SJSA1 (cell line): ENCODE results near the gene FCN1. TPM values are rescaled to one million over a fixed set of nuclear protein-coding genes. Genes with fewer than 3 reads are reported as not detected.

Experiments used
- DNase-seq, 2 experiments: peaks; one replicate each; pipeline ENCODE4 v3.0.0-alpha.2; 2015 to 2020; ENCODE audit warnings: low spot score in 2 of 2, low read depth in 1 of 2
- H3K27ac ChIP-seq: fragments of 250-450 bp; sonication (Bioruptor Pico); 2 replicates; pipeline ENCODE4 v1.5.1; 2020; ENCODE audit warnings: mild to moderate bottlenecking, moderate library complexity
- H3K27me3 ChIP-seq: fragments of 250-450 bp; sonication (Bioruptor Pico); replicated peaks from 2 replicates; pipeline ENCODE4 v1.5.1; 2020; ENCODE audit warnings: mild to moderate bottlenecking, moderate library complexity
- H3K36me3 ChIP-seq: fragments of 250-450 bp; sonication (Bioruptor Pico); 2 replicates; pipeline ENCODE4 v1.5.1; 2020; ENCODE audit warnings: mild to moderate bottlenecking
- H3K4me1 ChIP-seq: fragments of 250-450 bp; sonication (Bioruptor Pico); replicated peaks from 2 replicates; pipeline ENCODE4 v1.6.1; 2021; ENCODE audit warnings: mild to moderate bottlenecking
- H3K4me3 ChIP-seq: fragments of 250-450 bp; sonication (Bioruptor Pico); 2 replicates; pipeline ENCODE4 v1.5.1; 2020; ENCODE audit warnings: mild to moderate bottlenecking
- H3K9me3 ChIP-seq: fragments of 250-450 bp; sonication (Bioruptor Pico); replicated peaks from 2 replicates; pipeline ENCODE4 v1.5.1; 2020; ENCODE audit warnings: mild to moderate bottlenecking
- total RNA-seq: library from RNA; depleted of rRNA; stranded (reverse); fragments of >200 nt; shearing (Covaris generic); gene quantifications from 2 replicates; pipeline ENCODE4 v1.2.3, GENCODE V29; 2014

FCN1 gene
- total RNA-seq, 1 experiment from 2014 or later, result not detected

DNA sequence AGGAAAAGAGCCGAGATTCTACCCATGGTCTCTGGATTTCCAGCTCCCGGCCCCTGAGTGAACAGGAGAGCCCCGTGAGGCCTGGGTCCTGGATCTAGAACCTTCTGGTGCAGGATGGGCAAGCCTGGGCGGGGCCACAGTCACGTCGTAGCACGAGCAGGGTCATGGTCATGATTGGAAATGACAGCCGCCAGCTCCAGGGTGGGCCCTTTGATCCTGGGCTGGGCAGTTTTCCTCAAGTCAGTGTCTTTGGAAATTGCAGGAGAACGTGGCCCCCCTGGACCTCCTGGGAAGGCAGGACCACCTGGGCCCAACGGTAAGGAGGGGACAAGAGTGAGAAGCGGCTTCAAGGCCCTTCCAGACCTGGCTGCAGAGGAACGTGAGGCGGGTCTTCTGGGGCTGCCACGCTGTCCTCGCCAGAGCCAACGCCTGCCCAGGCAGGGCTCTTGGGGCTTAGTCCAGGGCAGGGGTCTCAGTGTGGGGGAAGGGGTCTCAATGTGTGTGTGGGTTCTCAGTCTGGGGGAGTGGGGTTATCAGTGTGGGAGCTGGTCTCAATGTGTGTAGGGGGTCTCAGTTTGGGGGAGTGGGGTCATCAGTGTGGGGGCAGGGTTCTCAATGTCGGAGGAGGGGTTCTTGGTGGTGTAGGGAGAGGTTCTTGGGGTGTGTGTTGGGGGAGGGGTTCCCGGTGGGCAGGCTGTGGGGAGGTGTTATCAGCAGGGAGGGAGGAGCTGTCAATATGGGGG lies 34.5 kb downstream of the FCN1 start:
- no peaks in the 10 kb centered on the region for H3K9me3 ChIP-seq
- no peak for DNase-seq
- H3K4me3 ChIP-seq, result no peak overlapping the region
- H3K4me1 ChIP-seq, result no peaks in the 10 kb centered on the region
- no peaks in the 10 kb centered on the region for H3K36me3 ChIP-seq
- peaks cover 9% of the 10 kb centered on the region; the same call in 1 of the 2 replicates for H3K27me3 ChIP-seq
- H3K27ac ChIP-seq, result no peak overlapping the region

DNA sequence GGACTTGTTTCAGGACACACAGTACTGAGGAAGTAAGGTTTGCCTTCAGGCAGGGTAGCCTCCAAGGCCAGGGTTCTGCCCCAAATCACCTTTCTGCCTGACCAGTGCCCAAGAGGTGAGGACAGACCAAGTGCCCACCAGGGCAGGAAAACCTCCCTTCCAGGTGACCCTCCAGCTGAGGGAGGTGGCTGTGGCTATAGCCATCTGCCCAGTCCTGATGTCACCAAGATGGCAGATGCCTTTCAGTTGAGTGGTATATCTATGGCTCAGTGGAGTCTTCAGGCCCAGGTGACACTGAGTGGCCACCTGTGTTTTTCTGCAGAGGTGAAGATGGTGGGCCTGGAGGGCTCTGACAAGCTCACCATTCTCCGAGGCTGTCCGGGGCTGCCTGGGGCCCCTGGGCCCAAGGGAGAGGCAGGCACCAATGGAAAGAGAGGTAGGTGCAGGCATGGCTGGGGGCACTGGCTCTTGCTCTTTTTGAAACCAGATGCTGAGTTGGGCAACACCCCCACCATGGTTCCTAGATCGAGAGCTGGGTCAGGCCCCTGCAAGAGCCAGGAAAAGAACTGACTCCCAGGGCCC lies 35.4 kb downstream of the FCN1 start:
- no peak for DNase-seq
- no peak overlapping the region for H3K4me3 ChIP-seq
- H3K9me3 ChIP-seq, result no peaks in the 10 kb centered on the region
- H3K4me1 ChIP-seq, result no peaks in the 10 kb centered on the region
- peaks cover 10% of the 10 kb centered on the region for H3K27me3 ChIP-seq
- no peaks in the 10 kb centered on the region for H3K36me3 ChIP-seq
- H3K27ac ChIP-seq, result no peak overlapping the region

- no peaks in the 10 kb centered on the region for H3K9me3 ChIP-seq
- H3K4me1 ChIP-seq, result no peaks in the 10 kb centered on the region
- no peak for DNase-seq
- peaks cover 18% of the 10 kb centered on the region for H3K27me3 ChIP-seq
- H3K4me3 ChIP-seq, result no peak overlapping the region
- H3K36me3 ChIP-seq, result no peaks in the 10 kb centered on the region
- H3K27ac ChIP-seq, result no peak overlapping the region
Observed at GRCh38 chr9:134881313-134881670, 36.4 kb downstream of the FCN1 start.

- Histone ChIP-seq H3K9me3 (no peaks in the 10 kb centered on the region), H3K4me1 (no peaks in the 10 kb centered on the region), H3K27ac (no peak within 1 kb of the TSS), H3K36me3 (no peaks in the 10 kb centered on the region), H3K27me3 (peaks cover 19% of the 10 kb centered on the region), H3K4me3 (no peak within 1 kb of the TSS)
- DNase-seq, result no peak
Observed at GRCh38 chr9:134880484-134881312, 37.0 kb downstream of the FCN1 start, which contains the start of gene FCN2. TSS of gene FCN2 (plus strand) at chr9:134880810. CDS start at chr9:134880822, 12 bp downstream.

DNA sequence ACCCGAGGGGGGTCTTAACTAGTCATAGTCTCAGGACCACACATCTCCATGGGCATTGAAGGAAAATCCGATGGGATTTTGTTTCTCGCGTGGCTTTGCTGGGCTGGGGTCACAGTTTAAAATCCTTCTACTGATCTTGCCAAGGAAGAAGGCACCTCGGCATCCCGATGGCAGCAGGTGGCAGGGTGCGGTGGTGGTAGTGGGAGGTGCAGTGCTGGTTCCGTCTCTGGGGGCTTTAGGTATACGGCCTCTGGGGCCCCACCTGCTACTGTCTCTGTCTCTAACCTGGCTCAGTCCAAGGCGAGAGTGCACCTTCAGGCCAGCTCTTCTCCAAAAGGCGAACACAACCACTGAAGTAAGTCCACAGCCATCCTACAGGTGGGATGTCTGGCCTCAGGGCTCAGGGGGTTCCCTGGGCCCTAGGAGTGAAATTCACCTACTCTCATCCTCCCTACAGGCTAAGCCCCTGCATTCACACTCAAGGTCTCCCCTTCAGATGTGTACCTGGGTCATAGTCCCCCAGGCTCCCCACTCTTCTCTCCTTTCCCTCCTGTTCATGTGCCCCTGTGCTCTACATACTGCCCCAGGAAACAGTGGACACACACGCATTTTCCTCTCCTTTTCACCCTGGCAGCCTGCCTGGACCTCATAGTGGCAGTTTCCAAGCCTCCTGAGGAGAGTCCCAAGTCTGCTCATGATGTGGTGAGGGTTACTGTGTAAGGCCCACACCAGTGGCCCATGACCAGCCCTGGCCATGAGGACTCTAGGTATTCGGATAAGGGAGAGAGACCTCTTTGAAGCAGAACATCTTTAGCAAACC lies 37.8 kb downstream of the FCN1 start:
- H3K4me3 ChIP-seq, result no peak overlapping the region
- H3K9me3 ChIP-seq, result no peaks in the 10 kb centered on the region
- H3K27me3 ChIP-seq, result peaks cover 21% of the 10 kb centered on the region
- DNase-seq, result no peak
- no peaks in the 10 kb centered on the region for H3K4me1 ChIP-seq
- H3K36me3 ChIP-seq, result no peaks in the 10 kb centered on the region
- no peak overlapping the region for H3K27ac ChIP-seq

DNA sequence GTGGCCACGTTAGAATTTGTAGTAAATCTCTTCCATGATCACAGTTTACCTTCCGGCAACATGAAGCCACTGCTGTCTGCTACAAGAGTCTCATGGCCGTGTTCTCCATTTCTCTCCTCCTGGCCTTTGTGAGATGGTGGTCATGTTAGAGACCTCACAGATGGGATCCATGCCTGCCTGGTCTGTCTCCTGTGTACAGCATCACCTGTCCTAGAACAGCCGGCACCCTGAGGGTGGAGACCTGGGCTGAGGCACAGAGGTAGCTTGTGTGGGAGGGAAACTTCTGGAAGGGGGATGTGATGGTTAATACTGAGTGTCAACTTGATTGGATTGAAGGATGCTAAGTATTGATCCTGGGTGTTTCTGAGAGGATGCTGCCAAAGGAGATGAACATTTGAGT lies 40.2 kb downstream of the FCN1 start:
- Histone ChIP-seq H3K36me3 (no peaks in the 10 kb centered on the region), H3K27me3 (peaks cover 24% of the 10 kb centered on the region), H3K4me1 (no peaks in the 10 kb centered on the region), H3K4me3 (no peak overlapping the region), H3K27ac (no peak overlapping the region), H3K9me3 (no peaks in the 10 kb centered on the region)
- DNase-seq, result peak in 1 of 2 experiments; percentile 22

DNA sequence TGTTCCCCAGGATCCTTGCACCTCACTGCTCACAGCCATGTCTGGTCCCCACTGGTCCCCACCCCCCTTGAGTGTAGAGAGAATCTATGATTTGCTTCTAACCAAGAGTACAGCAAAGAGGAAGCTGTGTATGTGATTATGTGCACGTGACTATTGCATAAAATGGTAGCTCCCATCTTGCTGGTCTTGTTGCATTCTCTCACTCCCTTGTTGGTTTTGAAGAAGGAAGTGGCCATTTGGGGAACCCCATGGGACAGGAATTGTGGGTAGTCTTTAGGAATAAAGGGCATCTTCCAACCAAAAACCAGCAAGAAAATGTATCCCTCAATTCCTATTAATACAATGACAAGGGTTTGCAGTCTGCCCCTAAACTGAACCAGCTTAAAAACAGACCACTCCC lies 42.3 kb downstream of the FCN1 start:
- H3K27me3 ChIP-seq, result peaks cover 32% of the 10 kb centered on the region
- H3K9me3 ChIP-seq, result no peaks in the 10 kb centered on the region
- H3K27ac ChIP-seq, result no peak overlapping the region
- no peaks in the 10 kb centered on the region for H3K36me3 ChIP-seq
- no peaks in the 10 kb centered on the region for H3K4me1 ChIP-seq
- H3K4me3 ChIP-seq, result no peak overlapping the region
- DNase-seq, result no peak

DNA sequence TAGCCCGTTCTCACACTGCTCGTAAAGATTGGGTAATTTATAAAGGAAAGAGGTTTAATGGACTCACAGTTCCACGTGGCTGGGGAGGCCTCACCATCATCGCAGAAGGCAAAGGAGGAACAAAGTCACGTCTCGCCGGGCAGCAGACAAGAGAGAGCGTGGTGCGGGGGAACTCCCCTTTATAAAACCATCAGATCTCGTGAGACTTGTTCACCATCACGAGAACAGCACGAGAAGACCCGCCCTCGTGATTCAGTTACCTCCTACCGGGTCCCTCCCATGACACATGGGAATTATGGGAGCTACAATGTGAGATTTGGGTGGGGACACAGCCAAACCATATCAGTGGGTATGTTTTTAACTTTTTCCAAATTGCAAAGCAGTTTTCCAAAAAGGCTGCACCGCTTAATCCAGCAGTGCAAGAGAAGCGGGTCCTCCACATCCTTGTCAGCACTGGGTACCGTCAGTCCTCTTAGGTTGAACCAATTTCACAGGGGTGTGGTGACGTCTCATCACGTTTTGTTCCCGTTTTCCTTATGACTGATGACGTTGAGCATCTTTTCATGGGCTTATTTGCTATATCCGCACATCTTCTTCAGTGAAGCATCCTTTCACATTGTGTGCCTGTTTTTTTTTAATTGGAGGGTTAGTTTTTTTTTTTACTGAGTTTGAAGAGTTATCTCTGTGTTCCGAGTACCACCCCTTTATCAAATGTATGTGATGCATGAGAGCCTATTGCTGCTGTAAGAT lies 45.1 kb downstream of the FCN1 start:
- no peaks in the 10 kb centered on the region for H3K9me3 ChIP-seq
- no peak overlapping the region for H3K4me3 ChIP-seq
- H3K36me3 ChIP-seq, result no peaks in the 10 kb centered on the region
- DNase-seq, result no peak
- H3K27me3 ChIP-seq, result peaks cover 23% of the 10 kb centered on the region; the same call in 1 of the 2 replicates
- H3K4me1 ChIP-seq, result no peaks in the 10 kb centered on the region
- no peak overlapping the region for H3K27ac ChIP-seq

DNA sequence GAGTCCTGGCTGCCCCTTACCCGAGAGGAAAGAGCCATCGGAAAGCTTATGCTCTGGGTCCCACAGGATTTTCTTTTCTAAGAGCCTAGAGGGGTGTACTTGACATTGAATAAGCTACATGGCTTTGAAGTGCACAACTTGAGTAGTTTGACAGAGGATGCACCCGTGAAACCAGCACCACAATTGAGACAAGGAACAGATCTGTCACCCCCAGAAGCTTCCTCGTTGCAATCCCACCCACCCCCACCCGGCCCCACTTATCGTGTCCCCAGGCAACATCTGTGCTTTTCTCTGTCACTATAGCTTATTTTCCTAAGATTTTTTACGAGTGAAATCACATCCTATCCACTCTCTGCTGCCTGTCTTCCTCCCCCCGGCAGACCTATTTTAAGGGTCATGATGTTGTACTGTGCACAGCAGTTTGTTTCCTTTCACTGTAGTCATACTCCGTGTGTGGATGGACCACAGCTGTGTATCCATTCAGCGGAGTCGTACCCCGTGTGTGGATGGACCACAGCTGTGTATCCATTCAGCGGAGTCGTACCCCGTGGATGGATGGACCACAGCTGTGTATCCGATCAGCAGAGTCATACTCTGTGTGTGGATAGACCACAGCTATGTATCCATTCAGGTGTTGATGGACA lies 45.9 kb downstream of the FCN1 start:
- H3K4me3 ChIP-seq, result no peak overlapping the region
- DNase-seq, result no peak

DNA sequence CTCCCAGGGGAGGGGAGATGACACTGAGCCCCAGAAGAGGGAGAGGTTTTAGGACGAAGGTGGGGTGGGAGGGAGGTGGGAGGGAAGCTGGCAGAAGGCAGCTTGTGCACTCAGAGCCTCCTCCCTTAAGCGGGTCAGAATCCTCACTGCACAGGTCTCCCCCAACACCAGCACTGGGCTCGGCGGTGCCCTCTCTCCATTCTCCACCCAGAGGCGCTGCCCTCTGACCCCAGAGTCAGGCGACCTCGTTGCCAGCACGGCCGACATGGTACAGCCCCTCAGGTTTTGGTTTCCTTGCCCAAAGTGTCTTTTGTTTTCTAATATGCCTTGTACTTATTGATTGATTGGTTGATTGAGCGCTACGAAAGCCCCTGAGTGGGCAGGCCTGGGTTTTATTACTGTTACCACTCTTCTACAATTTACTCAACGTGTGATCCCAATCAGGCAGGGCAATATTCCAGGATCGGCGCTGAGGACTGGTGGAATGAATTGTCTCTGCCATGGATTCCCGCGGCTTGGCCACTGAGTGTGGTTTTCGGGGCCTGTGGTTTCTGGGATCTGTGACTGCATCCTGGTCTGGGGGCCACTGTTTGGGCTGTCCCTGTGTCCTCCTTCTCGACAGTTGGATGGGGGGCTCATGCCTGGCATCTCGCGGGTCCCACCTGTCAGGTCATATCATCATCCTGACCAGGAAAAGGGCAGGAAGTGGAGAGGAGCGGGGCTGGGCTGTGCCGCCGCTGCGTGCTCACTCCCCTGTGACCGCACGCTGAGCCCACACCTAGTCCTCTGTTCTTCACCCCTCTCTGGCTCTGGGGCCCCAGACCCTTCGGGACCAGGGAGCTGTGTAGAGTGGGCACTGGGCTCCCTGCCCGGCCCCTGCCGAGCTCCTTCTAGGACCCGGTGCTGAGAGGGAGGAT lies 46.7 kb downstream of the FCN1 start:
- Histone ChIP-seq H3K27ac (no peak overlapping the region), H3K36me3 (no peaks in the 10 kb centered on the region), H3K9me3 (no peaks in the 10 kb centered on the region), H3K4me1 (no peaks in the 10 kb centered on the region), H3K4me3 (no peak overlapping the region), H3K27me3 (peaks cover 13% of the 10 kb centered on the region; the same call in 1 of the 2 replicates)
- DNase-seq, result no peak

More for the DNA sequence above, 45.9 kb downstream of the FCN1 start:
- no peak overlapping the region for H3K27ac ChIP-seq
- no peaks in the 10 kb centered on the region for H3K4me1 ChIP-seq
- peaks cover 20% of the 10 kb centered on the region; the same call in 1 of the 2 replicates for H3K27me3 ChIP-seq
- H3K9me3 ChIP-seq, result no peaks in the 10 kb centered on the region
- H3K36me3 ChIP-seq, result no peaks in the 10 kb centered on the region

DNA sequence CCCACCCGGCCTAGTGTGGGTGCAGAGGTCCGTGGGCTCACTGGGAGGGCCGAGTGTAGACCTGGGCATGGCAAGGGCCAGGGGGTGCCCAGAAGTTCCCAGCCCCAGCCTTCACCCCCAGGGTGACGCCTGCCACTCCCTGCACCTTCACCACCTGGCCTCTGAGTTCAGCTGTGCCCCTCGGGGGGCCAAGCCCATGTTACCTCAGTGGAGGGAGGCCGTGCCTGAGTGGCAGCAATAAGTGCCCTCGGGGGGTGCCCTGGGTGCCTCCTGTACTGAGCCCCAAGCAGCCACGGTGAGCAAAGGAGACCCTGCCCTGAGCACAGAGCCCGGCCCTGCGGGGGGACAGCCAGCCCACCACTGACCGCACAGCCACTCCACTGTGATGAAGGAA lies 47.4 kb downstream of the FCN1 start:
- H3K27me3 ChIP-seq, result peaks cover 13% of the 10 kb centered on the region; the same call in 1 of the 2 replicates
- H3K27ac ChIP-seq, result no peak overlapping the region
- no peak overlapping the region for H3K4me3 ChIP-seq
- no peaks in the 10 kb centered on the region for H3K36me3 ChIP-seq
- H3K9me3 ChIP-seq, result no peaks in the 10 kb centered on the region
- H3K4me1 ChIP-seq, result no peaks in the 10 kb centered on the region
- DNase-seq, result peak in 1 of 2 experiments; percentile 35
